Left ventricle myocardium inferior (tissue), 1 donor: Measurements from ENCODE around the gene LCOR. TPM values are rescaled to one million over a fixed set of nuclear protein-coding genes. Genes with fewer than 3 reads are reported as not detected.

Source experiments
- DNase-seq: peaks from one replicate; pipeline ENCODE4 v3.0.0-alpha.2; 2020
- H3K27ac ChIP-seq: fragments of 200-600 bp; replicated peaks from 2 replicates; pipeline ENCODE4 v1.8.0; 2021
- H3K27me3 ChIP-seq: fragments of 200-600 bp; 2 replicates; pipeline ENCODE4 v1.8.0; 2021; ENCODE audit warnings: low read depth
- H3K36me3 ChIP-seq: fragments of 200-600 bp; 2 replicates; pipeline ENCODE4 v1.8.0; 2021
- H3K4me1 ChIP-seq: fragments of 200-600 bp; 2 replicates; pipeline ENCODE4 v1.8.0; 2021
- H3K4me3 ChIP-seq: fragments of 200-600 bp; 2 replicates; pipeline ENCODE4 v1.8.0; 2021; ENCODE audit warnings: mild to moderate bottlenecking, moderate library complexity
- H3K9me3 ChIP-seq: fragments of 200-600 bp; replicated peaks from 2 replicates; pipeline ENCODE4 v1.8.0; 2021
- intact Hi-C: fragments of 100-400 bp; cut with micrococcal nuclease; formaldehyde crosslinking; loops from one replicate; pipeline ENCODE4 v1.11.0; 2022
- total RNA-seq: library from RNA; stranded (reverse); fragmentation: NEBNext Ultra II Directional; extraction: Animal tissue kit (Norgen Biotek cat#: 25700); gene quantifications from one replicate; pipeline ENCODE4 v1.2.1, GENCODE V29; 2021
- TF ChIP-seq, protein P1 (sequence below): fragments of 200-600 bp; IDR thresholded peaks from 2 replicates; pipeline ENCODE4 v1.8.0; 2021; ENCODE audit warnings: antibody characterized with exemption, mild to moderate bottlenecking, borderline replicate concordance
- donor health status: DM: no; HTN: yes; CAD: no; lungs with severe emphysema.

The LCOR gene
- total RNA-seq, 1 donor from 2014 or later, result 18.9 TPM

DNA sequence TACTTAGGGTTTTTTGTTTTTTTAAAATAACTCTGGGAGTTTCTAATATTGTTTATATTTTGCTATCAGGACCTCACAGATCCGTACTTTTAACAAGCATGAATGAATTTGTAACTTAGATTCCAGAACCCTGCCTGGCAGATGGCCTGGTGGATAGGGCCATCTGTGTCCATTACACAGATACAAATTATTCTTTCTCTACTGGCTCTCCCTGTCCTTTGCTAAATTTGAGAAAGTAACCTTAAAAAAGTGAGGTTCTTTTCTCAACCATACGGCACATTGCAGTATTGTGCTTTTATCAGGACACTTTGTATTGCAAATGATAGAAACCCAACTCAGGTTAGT lies 26.6 kb downstream of the LCOR start:
- H3K27ac ChIP-seq, result no peak overlapping the region
- intact Hi-C loops, result no loop called here

DNA sequence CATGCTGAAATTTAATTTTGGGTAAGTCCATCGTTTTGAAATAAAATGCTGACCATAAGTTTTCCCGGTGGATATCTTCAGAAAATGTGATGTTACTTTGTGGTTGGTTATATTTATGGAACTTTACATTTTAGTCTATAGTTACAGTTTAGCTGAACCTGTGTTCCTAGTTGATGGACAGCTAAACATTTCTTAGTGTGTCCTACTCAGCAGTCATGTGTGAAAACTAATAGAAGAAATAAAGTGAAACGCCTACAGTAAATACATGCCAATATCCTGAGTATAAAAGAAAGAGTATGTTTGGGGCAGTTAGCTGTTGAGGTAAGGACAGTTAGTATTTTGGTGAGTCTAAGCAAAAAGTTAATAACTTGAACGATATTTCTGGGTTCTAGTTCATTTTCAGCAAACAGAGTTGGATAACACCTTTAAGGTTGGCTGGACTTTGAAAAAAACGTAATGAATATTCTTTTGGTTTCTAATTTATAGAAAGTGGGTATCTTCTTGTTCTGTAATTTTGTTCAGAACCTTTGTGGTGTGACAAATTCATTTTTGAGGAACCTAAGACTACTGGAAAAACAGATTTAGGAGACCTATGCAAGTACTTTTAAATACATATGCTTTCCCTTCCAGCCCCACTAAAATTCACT lies 28.7 kb downstream of the LCOR start:
- TF ChIP-seq, protein P1, sequence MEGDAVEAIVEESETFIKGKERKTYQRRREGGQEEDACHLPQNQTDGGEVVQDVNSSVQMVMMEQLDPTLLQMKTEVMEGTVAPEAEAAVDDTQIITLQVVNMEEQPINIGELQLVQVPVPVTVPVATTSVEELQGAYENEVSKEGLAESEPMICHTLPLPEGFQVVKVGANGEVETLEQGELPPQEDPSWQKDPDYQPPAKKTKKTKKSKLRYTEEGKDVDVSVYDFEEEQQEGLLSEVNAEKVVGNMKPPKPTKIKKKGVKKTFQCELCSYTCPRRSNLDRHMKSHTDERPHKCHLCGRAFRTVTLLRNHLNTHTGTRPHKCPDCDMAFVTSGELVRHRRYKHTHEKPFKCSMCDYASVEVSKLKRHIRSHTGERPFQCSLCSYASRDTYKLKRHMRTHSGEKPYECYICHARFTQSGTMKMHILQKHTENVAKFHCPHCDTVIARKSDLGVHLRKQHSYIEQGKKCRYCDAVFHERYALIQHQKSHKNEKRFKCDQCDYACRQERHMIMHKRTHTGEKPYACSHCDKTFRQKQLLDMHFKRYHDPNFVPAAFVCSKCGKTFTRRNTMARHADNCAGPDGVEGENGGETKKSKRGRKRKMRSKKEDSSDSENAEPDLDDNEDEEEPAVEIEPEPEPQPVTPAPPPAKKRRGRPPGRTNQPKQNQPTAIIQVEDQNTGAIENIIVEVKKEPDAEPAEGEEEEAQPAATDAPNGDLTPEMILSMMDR, result no peak
- H3K4me3 ChIP-seq, result no peak overlapping the region
- intact Hi-C loops, result no loop called here
- no peaks in the 10 kb centered on the region for H3K9me3 ChIP-seq
- DNase-seq, result no peak
- no peak overlapping the region for H3K27ac ChIP-seq
- no peaks in the 10 kb centered on the region for H3K27me3 ChIP-seq
- H3K4me1 ChIP-seq, result peaks cover 62% of the 10 kb centered on the region
- H3K36me3 ChIP-seq, result peaks cover 16% of the 10 kb centered on the region

More for the DNA sequence above, 26.6 kb downstream of the LCOR start:
- Histone ChIP-seq H3K36me3 (peaks cover 16% of the 10 kb centered on the region), H3K4me3 (no peak overlapping the region), H3K9me3 (no peaks in the 10 kb centered on the region), H3K27me3 (no peaks in the 10 kb centered on the region), H3K4me1 (peaks cover 42% of the 10 kb centered on the region)
- no peak for DNase-seq
- TF ChIP-seq, protein P1, result no peak

DNA sequence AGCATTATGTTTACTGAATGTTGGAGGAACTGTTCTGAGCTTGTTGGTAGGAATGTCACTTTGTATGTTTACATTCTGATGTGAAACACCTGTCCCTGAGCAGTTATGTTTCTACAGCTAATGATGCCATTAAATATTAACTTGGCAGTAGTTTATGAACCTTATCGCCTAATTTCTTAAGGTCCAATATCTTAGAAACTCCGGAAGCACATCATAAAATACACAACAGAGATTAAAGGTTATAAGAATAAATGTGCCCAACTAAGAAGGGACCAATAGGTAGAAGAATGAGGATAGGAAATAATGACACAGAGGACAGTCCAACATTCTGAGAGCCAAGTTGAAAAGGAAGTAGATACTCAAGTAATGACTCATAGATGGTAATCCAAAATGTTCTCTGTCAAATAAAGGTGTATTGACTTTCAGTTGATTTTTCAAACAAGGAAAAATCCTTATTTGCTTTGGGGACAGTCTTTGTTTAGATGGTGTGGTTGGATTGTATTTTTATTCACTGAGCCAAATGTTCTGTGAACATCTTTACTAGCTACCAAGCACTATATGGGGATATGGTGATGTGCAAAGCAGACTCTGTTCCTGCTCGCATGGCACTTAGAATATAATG lies 31.9 kb downstream of the LCOR start:
- peak overlapping the region; percentile 10 for H3K27ac ChIP-seq
- no peak for DNase-seq
- H3K4me3 ChIP-seq, result no peak overlapping the region
- H3K9me3 ChIP-seq, result no peaks in the 10 kb centered on the region
- intact Hi-C loops, result no loop called here
- peaks cover 33% of the 10 kb centered on the region for H3K4me1 ChIP-seq
- H3K27me3 ChIP-seq, result no peaks in the 10 kb centered on the region
- TF ChIP-seq, protein P1, result no peak
- H3K36me3 ChIP-seq, result peaks cover 15% of the 10 kb centered on the region

DNA sequence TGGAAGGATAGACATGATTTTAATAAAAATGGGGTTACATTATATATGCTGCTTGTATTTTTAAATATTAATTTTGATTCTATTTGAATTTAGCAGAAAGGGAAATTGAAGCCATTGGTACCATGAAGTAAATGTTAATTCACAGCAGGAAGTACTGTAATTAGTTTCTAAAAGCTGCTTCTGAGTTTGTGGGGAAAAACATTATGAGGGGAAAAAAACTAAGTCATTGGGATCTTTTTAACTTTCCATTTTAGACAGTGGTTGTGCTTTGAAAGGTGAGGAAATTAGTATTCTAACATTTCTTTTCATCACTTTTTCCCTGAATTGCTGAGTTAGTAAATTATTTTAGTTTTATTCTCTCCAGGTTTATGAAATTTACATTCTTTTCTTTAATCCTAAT lies 41.0 kb downstream of the LCOR start:
- DNase-seq, result no peak
- Histone ChIP-seq H3K4me3 (no peak overlapping the region), H3K27ac (no peak overlapping the region), H3K36me3 (no peaks in the 10 kb centered on the region), H3K27me3 (no peaks in the 10 kb centered on the region), H3K4me1 (peaks cover 46% of the 10 kb centered on the region), H3K9me3 (no peaks in the 10 kb centered on the region)
- TF ChIP-seq, protein P1, result no peak
- intact Hi-C loops, result no loop called here

DNA sequence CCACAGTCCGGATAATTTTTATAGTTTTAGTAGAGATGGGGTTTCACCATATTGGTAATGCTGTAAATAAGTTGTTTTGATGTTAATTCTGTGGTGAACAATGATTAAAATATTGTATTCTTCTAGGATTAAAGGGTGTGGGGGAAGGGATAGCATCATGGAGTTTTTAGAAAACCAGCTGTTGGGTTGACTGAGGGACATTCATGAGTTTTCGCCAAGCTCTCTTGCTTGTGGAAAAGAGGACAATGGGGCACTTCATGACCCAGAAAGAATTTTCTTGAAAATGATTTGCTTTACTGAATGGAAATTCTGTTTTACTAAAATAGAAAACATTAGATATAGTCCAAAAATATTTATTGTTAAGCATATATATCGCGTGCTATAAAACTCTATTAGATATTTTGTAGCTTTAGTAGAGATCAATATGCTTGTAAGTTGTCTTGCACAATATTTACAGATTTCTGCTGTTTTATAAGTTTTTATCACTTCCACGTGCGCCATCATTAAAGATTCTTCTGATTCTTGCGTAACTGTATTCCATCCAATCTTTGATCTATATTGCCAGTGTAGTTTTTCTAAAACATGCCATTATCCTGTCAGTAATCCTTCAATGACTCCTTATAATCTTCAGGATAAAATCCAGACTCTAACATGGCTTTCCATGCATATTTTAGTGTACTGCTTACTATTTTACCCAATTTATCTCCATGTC lies 41.8 kb downstream of the LCOR start:
- Histone ChIP-seq H3K9me3 (no peaks in the 10 kb centered on the region), H3K36me3 (no peaks in the 10 kb centered on the region), H3K4me3 (no peak overlapping the region), H3K4me1 (peaks cover 50% of the 10 kb centered on the region), H3K27ac (no peak overlapping the region), H3K27me3 (no peaks in the 10 kb centered on the region)
- no peak for DNase-seq
- TF ChIP-seq, protein P1, result no peak
- intact Hi-C loops, result no loop called here
